Skeletal muscle satellite cell (primary cell): ENCODE measurements around the gene ABLIM2.

Experiments
- H3K27me3 ChIP-seq: 2 replicates; pipeline ENCODE4 v1.7.0; 2013; ENCODE audit warnings: low read length; ENCODE audit not compliant: control insufficient read depth, insufficient read depth
- H3K36me3 ChIP-seq: 2 replicates; pipeline ENCODE4 v1.7.0; 2013; ENCODE audit warnings: mild to moderate bottlenecking, control low read depth, low read length; ENCODE audit not compliant: insufficient read depth
- H3K4me1 ChIP-seq: 2 replicates; pipeline ENCODE4 v1.7.0; 2013; ENCODE audit warnings: low read length; ENCODE audit not compliant: control insufficient read depth, insufficient read depth
- H3K4me2 ChIP-seq: 2 replicates; pipeline ENCODE4 v1.7.0; 2013; ENCODE audit warnings: mild to moderate bottlenecking, low read length
- H3K4me3 ChIP-seq: 2 replicates; pipeline ENCODE4 v1.7.0; 2013; ENCODE audit warnings: low read length
- H3K9ac ChIP-seq: 2 replicates; pipeline ENCODE4 v1.7.0; 2013; ENCODE audit warnings: mild to moderate bottlenecking, low read depth, low read length, moderate library complexity
- H3K9me3 ChIP-seq: replicated peaks from 2 replicates; pipeline ENCODE4 v1.7.0; 2013; ENCODE audit warnings: mild to moderate bottlenecking, control low read depth, low read length

The ABLIM2 gene

GRCh38 chr4:8180310-8181093 is 21.9 kb upstream of the ABLIM2 start:
- H3K27me3 ChIP-seq: peaks cover 12% of the 10 kb centered on the region
- H3K9ac ChIP-seq: no peak overlapping the region
- H3K4me2 ChIP-seq: no peak overlapping the region
- no peak overlapping the region for H3K4me3 ChIP-seq
- peaks cover 30% of the 10 kb centered on the region for H3K4me1 ChIP-seq
- H3K36me3 ChIP-seq: no peaks in the 10 kb centered on the region
- no peaks in the 10 kb centered on the region for H3K9me3 ChIP-seq

- H3K9me3 ChIP-seq: no peaks in the 10 kb centered on the region
- peaks cover 18% of the 10 kb centered on the region for H3K27me3 ChIP-seq
- no peak overlapping the region for H3K4me3 ChIP-seq
- H3K4me2 ChIP-seq: no peak overlapping the region
- no peak overlapping the region for H3K9ac ChIP-seq
- H3K4me1 ChIP-seq: peaks cover 24% of the 10 kb centered on the region
- no peaks in the 10 kb centered on the region for H3K36me3 ChIP-seq
Observed at GRCh38 chr4:8179771-8180170, 21.2 kb upstream of the ABLIM2 start.

GRCh38 chr4:8179074-8179473 is 20.5 kb upstream of the ABLIM2 start:
- no peak overlapping the region for H3K4me2 ChIP-seq
- no peaks in the 10 kb centered on the region for H3K36me3 ChIP-seq
- H3K27me3 ChIP-seq: peaks cover 23% of the 10 kb centered on the region
- no peak overlapping the region for H3K4me3 ChIP-seq
- H3K9ac ChIP-seq: no peak overlapping the region
- H3K4me1 ChIP-seq: peaks cover 18% of the 10 kb centered on the region
- H3K9me3 ChIP-seq: no peaks in the 10 kb centered on the region

GRCh38 chr4:8177956-8178355 is 19.3 kb upstream of the ABLIM2 start:
- Histone ChIP-seq H3K4me2 (no peak overlapping the region), H3K9me3 (no peaks in the 10 kb centered on the region), H3K9ac (no peak overlapping the region), H3K4me1 (peaks cover 7% of the 10 kb centered on the region), H3K36me3 (no peaks in the 10 kb centered on the region), H3K27me3 (peaks cover 23% of the 10 kb centered on the region), H3K4me3 (no peak overlapping the region)

GRCh38 chr4:8177552-8177951 is 18.9 kb upstream of the ABLIM2 start:
- Histone ChIP-seq H3K9me3 (no peaks in the 10 kb centered on the region), H3K36me3 (no peaks in the 10 kb centered on the region), H3K4me1 (peaks cover 3% of the 10 kb centered on the region), H3K27me3 (peaks cover 23% of the 10 kb centered on the region), H3K9ac (no peak overlapping the region), H3K4me2 (no peak overlapping the region), H3K4me3 (no peak overlapping the region)

- no peak overlapping the region for H3K4me2 ChIP-seq
- H3K9ac ChIP-seq: no peak overlapping the region
- H3K4me1 ChIP-seq: no peaks in the 10 kb centered on the region
- H3K9me3 ChIP-seq: no peaks in the 10 kb centered on the region
- H3K36me3 ChIP-seq: no peaks in the 10 kb centered on the region
- no peak overlapping the region for H3K4me3 ChIP-seq
- peaks cover 31% of the 10 kb centered on the region for H3K27me3 ChIP-seq
Observed at GRCh38 chr4:8176547-8177399, 18.2 kb upstream of the ABLIM2 start.

GRCh38 chr4:8175686-8176085 is 17.1 kb upstream of the ABLIM2 start:
- H3K9ac ChIP-seq: no peak overlapping the region
- no peaks in the 10 kb centered on the region for H3K36me3 ChIP-seq
- H3K4me2 ChIP-seq: no peak overlapping the region
- H3K4me1 ChIP-seq: no peaks in the 10 kb centered on the region
- H3K4me3 ChIP-seq: no peak overlapping the region
- peaks cover 38% of the 10 kb centered on the region for H3K27me3 ChIP-seq
- H3K9me3 ChIP-seq: no peaks in the 10 kb centered on the region

GRCh38 chr4:8174970-8175369 is 16.4 kb upstream of the ABLIM2 start:
- Histone ChIP-seq H3K36me3 (no peaks in the 10 kb centered on the region), H3K9me3 (no peaks in the 10 kb centered on the region), H3K4me2 (no peak overlapping the region), H3K4me3 (no peak overlapping the region), H3K27me3 (peaks cover 45% of the 10 kb centered on the region), H3K4me1 (no peaks in the 10 kb centered on the region), H3K9ac (no peak overlapping the region)

GRCh38 chr4:8173492-8174242 is 15.1 kb upstream of the ABLIM2 start:
- H3K4me1 ChIP-seq: no peaks in the 10 kb centered on the region
- no peak overlapping the region for H3K4me2 ChIP-seq
- peaks cover 3% of the 10 kb centered on the region for H3K9me3 ChIP-seq
- no peak overlapping the region for H3K9ac ChIP-seq
- no peaks in the 10 kb centered on the region for H3K36me3 ChIP-seq
- H3K27me3 ChIP-seq: peaks cover 52% of the 10 kb centered on the region
- no peak overlapping the region for H3K4me3 ChIP-seq

- Histone ChIP-seq H3K4me3 (no peak overlapping the region), H3K9ac (no peak overlapping the region), H3K9me3 (peaks cover 9% of the 10 kb centered on the region)
Observed at GRCh38 chr4:8171984-8172924, 13.6 kb upstream of the ABLIM2 start.

More at GRCh38 chr4:8171984-8172924, 13.6 kb upstream of the ABLIM2 start:
- Histone ChIP-seq H3K4me1 (no peaks in the 10 kb centered on the region), H3K4me2 (no peak overlapping the region), H3K27me3 (peaks cover 59% of the 10 kb centered on the region), H3K36me3 (no peaks in the 10 kb centered on the region)
